G401 (cell line): ENCODE results near the gene POU4F2. TPM values are rescaled to one million over a fixed set of nuclear protein-coding genes. Genes with fewer than 3 reads are reported as not detected.
"Not testable (repeated sequence)": the region's sequence is repeated elsewhere in the genome, so short reads cannot be mapped to it uniquely, and the experiment has no call there.

Experiments used
- DNase-seq: peaks from one replicate; pipeline ENCODE4 v3.0.0-alpha.2; 2015; ENCODE audit warnings: low spot score
- in situ Hi-C: cut with HindIII; loops from 2 replicates; pipeline ENCODE4 v1.10.0; 2016; ENCODE audit warnings: low sequenced_read_pairs, mixed read lengths
- total RNA-seq: library from RNA; depleted of rRNA; stranded (reverse); fragments of >200 nt; shearing (Covaris generic); gene quantifications from 2 replicates; pipeline ENCODE4 v1.2.3, GENCODE V29; 2014; rRNA removed

The POU4F2 gene
- total RNA-seq, 1 experiment from 2014 or later, result not detected

DNA sequence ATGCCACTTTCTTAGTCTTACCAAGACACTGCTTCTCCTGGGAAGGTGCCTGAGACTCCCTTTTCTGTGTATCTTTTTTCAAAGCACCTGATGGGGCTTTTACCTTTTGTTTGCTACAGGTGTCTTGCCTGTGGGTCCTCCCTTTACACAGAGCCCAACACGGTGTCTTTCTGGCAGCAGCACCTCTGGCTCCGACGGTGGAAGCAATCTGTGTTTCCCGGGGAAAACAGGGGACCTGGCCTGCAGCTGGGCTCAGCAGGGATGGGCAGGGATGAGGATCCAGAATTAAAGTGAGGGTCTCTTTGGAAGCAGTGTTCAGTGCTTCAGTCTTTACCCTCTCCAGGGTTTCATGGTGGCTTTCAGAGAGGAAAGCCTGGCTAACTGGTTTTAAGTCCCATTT, 11.3 kb downstream of the POU4F2 start:
- in situ Hi-C loops, result no loop called here
- DNase-seq, result no peak

DNA sequence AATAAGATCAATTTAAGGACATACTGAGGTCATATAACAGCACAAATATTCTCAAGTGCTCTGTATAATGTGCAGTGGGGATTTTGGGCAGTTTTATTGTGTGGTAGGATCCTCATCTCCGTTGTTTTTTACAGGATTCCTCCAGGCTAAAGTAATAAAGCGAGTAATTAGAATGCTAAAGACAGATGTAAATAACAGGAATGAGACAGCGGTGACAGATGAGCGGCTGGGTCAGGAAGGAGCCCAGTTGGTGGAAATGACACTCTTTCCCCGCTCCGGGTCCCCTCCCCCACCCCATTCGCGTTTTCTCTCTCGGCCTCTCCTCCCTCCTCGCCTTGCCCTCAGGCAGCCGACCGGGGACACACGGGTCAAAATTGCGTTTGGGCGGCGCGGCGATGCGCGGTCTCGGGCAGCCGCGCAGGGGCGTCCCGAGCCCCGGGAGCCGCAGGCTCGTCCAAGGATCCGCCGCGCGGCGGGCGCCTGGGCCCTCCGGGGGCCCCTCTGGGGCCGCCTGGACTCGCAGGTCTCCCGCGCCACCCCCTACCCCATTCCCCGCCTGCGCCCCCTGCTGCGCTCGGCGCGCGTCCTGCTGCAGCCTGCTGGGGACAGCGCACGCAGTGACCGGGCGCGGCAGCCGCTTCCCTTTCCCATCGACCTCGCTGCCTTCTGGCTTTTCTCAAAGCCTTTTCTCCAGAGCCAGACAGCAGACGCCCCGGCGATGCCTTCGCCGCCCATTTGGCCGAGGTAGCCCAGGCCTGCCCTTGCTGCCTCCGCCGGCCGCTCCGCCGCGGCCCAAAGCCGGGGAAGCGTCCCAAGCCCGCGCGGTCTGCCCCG, 16.2 kb downstream of the POU4F2 start:
- DNase-seq, result no peak
- in situ Hi-C loops, result no loop called here

DNA sequence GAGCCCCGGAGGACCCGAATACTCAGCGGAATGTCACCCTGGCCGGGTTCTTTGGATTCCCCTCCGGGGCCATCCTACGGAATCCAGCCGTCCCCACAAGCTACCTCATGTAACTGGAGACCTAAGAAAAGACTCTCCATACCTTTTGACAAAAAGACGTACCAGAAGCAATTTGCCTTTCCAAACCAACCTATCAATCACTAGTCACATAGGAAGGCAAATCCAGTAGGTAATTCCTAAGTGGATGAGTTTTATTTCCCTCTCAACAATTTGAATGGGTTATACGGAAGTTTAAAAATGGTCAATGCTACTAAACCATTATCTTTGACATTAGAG, 16.8 kb downstream of the POU4F2 start:
- in situ Hi-C loops, result no loop called here
- no peak for DNase-seq

DNA sequence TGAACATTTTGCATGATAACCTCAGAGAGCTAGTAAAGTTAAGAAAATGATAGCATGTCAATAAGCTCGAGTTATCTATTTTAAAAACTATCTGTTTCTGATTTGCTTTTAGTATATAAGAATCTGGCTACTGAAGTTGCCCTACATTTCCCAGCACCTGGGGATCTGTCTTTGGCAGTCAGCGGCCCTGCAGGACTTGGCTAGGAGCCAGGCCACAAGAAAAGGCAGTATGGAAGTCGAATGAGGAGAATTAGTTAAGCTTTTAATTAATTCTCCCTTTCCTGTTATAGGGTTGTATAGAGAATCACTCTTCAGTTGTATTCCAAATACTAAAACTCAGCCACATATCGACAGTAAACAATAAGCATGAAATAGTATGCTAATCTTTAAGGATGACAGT, 22.7 kb downstream of the POU4F2 start:
- no peak for DNase-seq
- in situ Hi-C loops, result no loop called here

DNA sequence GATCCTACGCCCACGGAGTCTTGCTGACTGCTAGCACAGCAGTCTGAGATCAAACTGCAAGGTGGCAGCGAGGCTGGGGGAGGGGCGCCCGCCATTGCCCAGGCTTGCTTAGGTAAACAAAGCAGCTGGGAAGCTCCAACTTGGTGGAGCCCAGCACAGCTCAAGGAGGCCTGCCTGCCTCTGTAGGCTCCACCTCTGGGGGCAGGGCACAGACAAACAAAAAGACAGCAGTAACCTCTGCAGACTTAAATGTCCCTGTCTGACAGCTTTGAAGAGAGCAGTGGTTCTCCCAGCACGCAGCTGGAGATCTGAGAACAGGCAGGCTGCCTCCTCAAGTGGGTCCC, 25.2 kb downstream of the POU4F2 start:
- in situ Hi-C loops, DNase-seq: not testable (repeated sequence)

DNA sequence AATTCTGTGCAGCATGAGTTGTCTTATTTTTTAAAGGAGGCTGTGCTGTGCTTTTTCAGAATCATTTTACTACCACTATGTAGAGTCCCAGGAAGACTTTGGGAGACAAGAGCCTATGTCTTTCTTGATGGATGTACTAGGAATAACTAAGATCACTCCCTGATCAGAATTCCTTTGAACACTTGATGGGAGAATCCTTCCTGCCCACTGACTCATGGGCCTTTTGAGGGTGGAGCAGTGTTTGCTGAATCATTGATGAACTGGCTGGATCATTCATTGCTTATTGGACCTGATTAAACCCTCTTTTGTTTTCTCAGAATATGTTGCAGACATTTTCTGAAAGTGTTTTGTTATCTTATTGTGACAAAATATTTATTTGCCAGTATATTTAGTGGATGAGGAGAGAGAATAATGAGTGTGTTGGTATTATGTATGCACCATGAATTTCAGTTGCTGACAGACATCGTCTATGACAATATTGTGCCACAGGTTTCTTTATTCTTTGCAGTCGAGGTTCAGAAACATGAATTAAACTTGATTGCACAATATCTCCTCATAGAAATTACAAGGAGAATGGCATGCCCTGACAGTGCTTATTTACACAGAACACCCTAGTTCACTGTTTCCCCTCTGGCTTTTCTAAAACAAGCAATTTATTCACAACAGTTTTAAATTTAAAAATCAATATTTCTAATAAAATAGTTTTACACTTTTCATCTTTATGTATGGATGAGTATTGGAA, 36.3 kb downstream of the POU4F2 start:
- in situ Hi-C loops, result no loop called here
- no peak for DNase-seq

Other genes starting within 250 kb of the POU4F2 start
- 9.2 and 10.5 TPM in 2 replicates for gene SLC10A7, start 117.0 kb upstream of the POU4F2 start, total RNA-seq